SH-SY5Y (cell line): ENCODE measurements around the gene TIGD4.

Source experiments
- GATA2 ChIP-seq: IDR thresholded peaks from 2 replicates; pipeline ENCODE4 v1.6.1; 2011; ENCODE audit warnings: mild to moderate bottlenecking, low read depth, low read length
- GATA3 ChIP-seq: IDR thresholded peaks from 2 replicates; pipeline ENCODE4 v1.6.1; 2011; ENCODE audit warnings: low read depth, mild to moderate bottlenecking, low read length, moderate library complexity

Gene TIGD4

DNA sequence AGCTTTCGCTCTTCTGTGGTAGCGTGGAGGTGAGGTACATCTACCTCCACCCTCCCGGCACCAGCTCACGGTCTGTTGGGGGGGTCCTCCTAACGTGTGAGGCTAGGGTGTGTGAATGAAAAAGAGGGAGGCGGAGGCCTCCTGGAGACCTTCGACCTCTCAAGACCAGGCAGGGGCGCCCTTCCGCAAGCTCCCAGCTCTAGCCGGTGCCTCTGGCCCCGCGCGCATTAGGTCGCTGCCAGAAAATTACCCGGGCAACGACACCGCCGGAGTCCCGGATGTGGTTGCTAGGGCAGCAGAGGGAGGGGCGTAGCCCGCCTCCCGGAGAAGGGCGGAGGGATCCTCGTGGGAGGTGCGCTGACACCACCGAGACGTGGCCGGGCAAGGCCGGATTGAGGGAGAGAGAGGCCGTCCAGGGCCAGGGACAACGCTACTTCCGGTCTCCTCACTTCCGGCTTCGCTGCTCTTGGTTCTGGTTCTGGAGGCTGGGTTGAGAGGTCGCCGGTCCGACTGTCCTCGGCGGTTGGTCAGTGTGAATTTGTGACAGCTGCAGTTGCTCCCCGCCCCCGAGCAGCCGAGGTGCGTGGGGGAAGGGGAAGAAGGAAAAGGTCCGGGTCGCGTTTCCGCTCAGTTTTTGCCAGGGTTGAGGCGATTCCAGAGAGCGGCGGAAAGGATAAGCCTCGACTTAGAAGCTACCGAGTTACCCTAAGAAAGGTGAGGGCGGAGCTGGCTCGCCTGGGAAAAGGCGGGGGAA lies at the start of gene TIGD4, which contains the start of gene ARFIP1:
TIGD4 (minus strand) TSS at position 218 of the 754 bp plus-strand sequence. CDS start 8,726 bp downstream, outside the sequence.
ARFIP1 (plus strand) TSS at position 442 of the 754 bp plus-strand sequence. CDS start 49,680 bp downstream, outside the sequence.
- TF ChIP-seq GATA2 = peak; percentile 29; the same call in 1 of the 2 replicates
- TF ChIP-seq GATA3 = no peak

- no peak for TF ChIP-seq GATA2
- no peak for TF ChIP-seq GATA3
These were observed 48.6 kb upstream of the TIGD4 start for GRCh38 chr4:152828122-152828521.

DNA sequence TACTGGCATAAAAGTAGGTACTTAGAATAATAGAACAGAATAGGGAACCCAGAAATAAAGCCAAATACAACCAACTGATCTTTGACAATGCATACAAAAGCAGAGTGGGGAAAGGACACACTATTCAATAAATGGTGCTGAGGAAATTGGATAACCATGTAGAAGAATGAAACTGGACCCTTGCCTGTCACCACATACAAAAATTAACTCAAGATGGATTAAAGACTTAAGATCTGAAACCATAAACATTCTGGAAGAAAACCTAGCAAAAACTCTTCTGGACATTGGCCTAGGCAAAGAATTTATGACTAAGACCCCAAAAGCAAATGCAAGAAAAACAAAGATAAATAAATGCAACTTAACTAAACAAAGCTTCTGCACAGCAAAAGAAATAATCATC lies 45.8 kb upstream of the TIGD4 start:
- TF ChIP-seq GATA2 = no peak
- TF ChIP-seq GATA3 = no peak

GRCh38 chr4:152824561-152824960 lies 45.0 kb upstream of the TIGD4 start:
- TF ChIP-seq GATA2 (no peak), GATA3 (no peak)

- no peak for TF ChIP-seq GATA3
- TF ChIP-seq GATA2 = no peak
These were observed 42.8 kb upstream of the TIGD4 start for GRCh38 chr4:152822323-152822722.

- no peak for TF ChIP-seq GATA2
- TF ChIP-seq GATA3 = no peak
These were observed 40.5 kb upstream of the TIGD4 start for GRCh38 chr4:152820073-152820472.

- no peak for TF ChIP-seq GATA2
- TF ChIP-seq GATA3 = no peak
These were observed 39.6 kb upstream of the TIGD4 start for GRCh38 chr4:152819026-152819645.

- TF ChIP-seq GATA2 (no peak), GATA3 (no peak)
These were observed 37.8 kb upstream of the TIGD4 start for GRCh38 chr4:152817331-152817730.

DNA sequence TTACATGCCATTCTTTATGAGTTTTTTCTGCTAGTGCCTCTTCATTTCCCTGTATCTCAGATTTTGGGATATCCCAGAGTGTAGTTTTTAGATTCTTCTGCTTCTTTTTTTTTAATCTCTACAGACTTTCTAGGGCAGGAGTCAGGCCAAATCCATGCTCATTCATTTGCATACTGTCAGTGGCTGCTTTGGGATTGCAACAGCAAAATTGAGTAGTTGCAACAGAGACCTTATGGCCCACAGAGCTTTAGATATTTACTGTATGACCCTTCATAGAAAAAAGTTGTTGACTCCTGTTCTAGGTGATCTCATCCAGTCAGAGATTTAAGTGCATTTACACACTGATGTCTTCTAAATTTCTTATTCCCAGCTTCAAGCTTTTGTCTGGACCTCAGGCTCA lies 35.5 kb upstream of the TIGD4 start:
- TF ChIP-seq GATA3 (no peak), GATA2 (no peak)

DNA sequence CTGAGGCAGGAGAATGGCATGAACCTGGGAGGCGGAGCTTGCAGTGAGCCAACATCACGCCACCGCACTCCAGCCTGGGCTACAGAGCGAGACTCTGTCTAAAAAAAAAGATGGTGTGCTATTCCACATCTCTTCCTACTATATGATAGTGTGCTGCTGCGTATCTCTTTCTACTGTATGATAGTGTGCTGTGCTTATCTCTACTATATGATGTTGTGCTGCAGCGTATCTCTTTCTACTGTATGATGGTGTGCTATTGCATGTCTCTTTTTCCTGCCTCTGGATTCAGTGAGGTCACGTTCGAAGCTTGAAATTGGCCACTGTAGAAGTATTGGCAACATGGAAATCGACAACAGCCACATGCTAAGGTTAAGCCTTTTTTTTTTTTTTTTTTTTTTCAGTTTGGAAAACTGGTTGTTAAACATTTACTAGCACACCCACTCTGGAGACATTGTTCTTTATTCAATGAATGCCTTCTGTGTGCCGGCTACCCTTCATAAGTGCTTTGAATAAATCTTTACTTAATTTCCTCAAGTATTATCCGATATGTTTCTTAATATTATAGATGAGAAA lies 31.3 kb upstream of the TIGD4 start:
- TF ChIP-seq GATA3 = no peak
- no peak for TF ChIP-seq GATA2

DNA sequence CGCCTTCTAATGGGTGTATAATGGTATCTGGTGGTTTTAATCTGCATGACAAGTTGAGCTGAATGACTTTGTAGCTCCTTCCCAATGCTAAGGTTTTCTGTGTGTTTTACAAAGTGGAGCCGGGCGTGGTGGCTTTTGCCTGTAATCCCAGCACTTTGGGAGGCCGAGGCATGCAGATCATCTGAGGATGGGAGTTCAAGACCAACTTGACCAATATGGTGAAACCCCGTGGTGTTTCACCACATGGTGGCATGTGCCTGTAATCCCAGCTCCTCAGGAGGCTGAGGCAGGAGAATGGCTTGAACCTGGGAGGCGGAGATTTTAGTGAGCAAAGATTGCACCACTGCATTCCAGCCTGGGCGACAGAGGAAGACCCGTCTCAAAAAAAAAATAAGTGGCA lies 29.1 kb upstream of the TIGD4 start:
- no peak for TF ChIP-seq GATA2
- TF ChIP-seq GATA3 = no peak

DNA sequence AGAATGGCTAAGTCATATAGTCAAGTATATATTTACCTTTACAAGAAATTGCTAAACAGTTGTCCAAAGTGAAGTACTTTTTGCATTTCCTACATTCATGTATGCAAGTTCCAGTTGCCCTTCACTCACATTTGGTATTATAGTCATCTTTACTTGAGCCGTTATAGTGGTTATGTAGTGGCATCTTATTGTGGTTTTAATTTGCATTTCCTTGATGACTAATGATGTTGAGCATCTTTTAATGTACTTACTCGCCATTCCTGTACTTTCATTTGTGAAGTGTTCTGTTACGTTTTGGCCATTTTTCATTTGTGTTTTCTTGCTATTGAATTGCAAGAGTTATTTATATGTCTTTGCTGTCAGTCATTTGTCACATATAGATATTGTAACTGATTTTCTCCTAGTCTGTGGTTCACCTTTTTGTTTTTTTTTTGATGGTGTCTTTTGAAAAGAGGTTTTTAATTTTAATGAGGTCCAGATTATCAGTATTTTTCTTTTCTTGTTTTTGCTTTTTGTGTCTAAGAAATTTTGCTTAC lies 27.8 kb upstream of the TIGD4 start:
- TF ChIP-seq GATA3 = no peak

DNA sequence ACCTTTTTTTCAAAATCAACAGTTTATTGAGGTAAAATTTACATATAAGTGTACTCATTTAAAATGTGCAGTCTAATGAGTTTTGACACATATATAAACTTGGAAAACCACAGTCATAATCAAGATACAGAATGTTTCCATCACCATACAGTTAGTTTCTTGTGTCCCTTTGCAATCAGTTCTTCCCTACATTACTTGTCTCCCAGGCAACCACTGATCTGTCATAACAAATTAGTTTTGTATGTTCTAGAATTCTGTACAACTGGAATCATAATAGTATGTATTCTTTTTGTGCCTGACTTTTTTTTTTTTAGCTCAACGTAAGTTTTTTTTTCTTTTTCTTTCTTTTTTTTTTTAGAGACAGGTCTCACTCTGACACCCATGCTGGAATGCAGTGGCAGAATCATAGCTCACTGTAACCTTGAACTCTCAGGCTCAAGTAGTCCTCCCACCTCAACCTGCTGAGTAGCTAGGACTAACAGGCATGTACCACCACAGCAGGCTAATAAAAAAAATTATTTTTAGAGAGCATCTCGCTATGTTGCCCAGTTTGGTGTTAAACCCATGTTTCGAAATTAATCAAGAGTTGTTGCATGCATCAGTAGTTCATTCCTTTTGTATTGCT lies 27.1 kb upstream of the TIGD4 start:
- TF ChIP-seq GATA3 (no peak), GATA2 (no peak)

- no peak for TF ChIP-seq GATA3
- TF ChIP-seq GATA2 = no peak
These were observed 26.3 kb upstream of the TIGD4 start for GRCh38 chr4:152805818-152806217.

DNA sequence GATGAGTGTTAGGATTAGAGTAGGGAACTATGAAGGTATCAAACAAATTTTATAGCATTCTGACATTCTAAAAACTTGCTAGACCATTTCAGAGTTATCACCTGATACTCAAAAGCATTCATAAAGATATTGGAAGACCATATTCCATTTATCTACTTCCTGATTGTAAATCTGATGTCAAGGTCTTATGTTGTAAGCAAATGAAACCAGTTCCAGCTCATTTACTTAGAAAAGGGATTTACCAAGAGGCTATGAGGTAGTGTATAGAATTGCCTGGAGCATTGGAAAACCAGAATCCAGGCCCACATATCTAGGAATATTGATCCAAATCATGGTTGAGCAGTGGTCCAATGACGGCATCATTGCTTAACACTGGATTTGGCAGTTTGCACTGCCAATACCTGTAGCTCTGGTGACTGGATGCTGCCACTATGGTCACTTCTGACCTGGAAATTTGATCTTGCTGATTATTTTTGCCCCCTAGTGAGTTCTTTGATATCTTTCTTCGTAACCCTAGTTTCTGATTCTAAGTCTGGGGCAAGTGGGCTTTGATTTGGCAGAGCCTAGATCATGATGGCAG lies 25.6 kb upstream of the TIGD4 start:
- no peak for TF ChIP-seq GATA3
- no peak for TF ChIP-seq GATA2
